ENCODE data around the gene PSG11. TPM values are rescaled to one million over a fixed set of nuclear protein-coding genes. Genes with fewer than 3 reads are reported as not detected.
"Not testable (repeated sequence)": the region's sequence is repeated elsewhere in the genome, so short reads cannot be mapped to it uniquely, and the experiment has no call there.

Gene PSG11
- total and polyA plus RNA-seq, 2 donors: 0.05 to 0.07 TPM

GRCh38 chr19:43031645-43032044 lies 5.4 kb upstream of the PSG11 start:
- 53% methylated on average over 2 of the region's 2 CpGs for WGBS
- not testable (repeated sequence) for H3K9me3 ChIP-seq (ENCODE audit: control insufficient read depth in 2 of 2, insufficient read depth in 1 of 2, low read length in 1 of 2); H3K27me3 ChIP-seq (ENCODE audit: control insufficient read depth in 2 of 2, insufficient read depth in 1 of 2, low read length in 1 of 2); H3K36me3 ChIP-seq (ENCODE audit: control insufficient read depth in 2 of 2, insufficient read depth in 2 of 2, low read length in 1 of 2); H3K4me1 ChIP-seq (ENCODE audit: control insufficient read depth in 2 of 2, insufficient read depth in 2 of 2, low read length in 2 of 2); DNase-seq (ENCODE audit: low read depth in 6 of 9, low spot score in 9 of 9); H3K4me3 ChIP-seq (ENCODE audit: low read length in 2 of 2); H3K27ac ChIP-seq (ENCODE audit: low read depth in 1 of 2, low read length in 1 of 2)

GRCh38 chr19:43028866-43029265 lies 2.6 kb upstream of the PSG11 start:
- Histone ChIP-seq H3K9me3 (ENCODE audit: control insufficient read depth in 2 of 2, insufficient read depth in 1 of 2, low read length in 1 of 2) (no peaks in the 10 kb centered on the region), H3K36me3 (ENCODE audit: control insufficient read depth in 2 of 2, insufficient read depth in 2 of 2, low read length in 1 of 2) (no peaks in the 10 kb centered on the region), H3K27ac (ENCODE audit: low read depth in 1 of 2, low read length in 1 of 2) (no peak overlapping the region), H3K4me1 (ENCODE audit: control insufficient read depth in 2 of 2, insufficient read depth in 2 of 2, low read length in 2 of 2) (no peaks in the 10 kb centered on the region), H3K27me3 (ENCODE audit: control insufficient read depth in 2 of 2, insufficient read depth in 1 of 2, low read length in 1 of 2) (no peaks in the 10 kb centered on the region), H3K4me3 (ENCODE audit: low read length in 2 of 2) (no peak overlapping the region)
- 85% methylated on average over 4 of the region's 4 CpGs for WGBS
- no peak for DNase-seq (ENCODE audit: low read depth in 6 of 9, low spot score in 9 of 9)

GRCh38 chr19:43027985-43028384 lies 1.7 kb upstream of the PSG11 start:
- H3K27me3 ChIP-seq (ENCODE audit: control insufficient read depth in 2 of 2, insufficient read depth in 1 of 2, low read length in 1 of 2); H3K4me3 ChIP-seq (ENCODE audit: low read length in 2 of 2); H3K9me3 ChIP-seq (ENCODE audit: control insufficient read depth in 2 of 2, insufficient read depth in 1 of 2, low read length in 1 of 2); H3K27ac ChIP-seq (ENCODE audit: low read depth in 1 of 2, low read length in 1 of 2); H3K36me3 ChIP-seq (ENCODE audit: control insufficient read depth in 2 of 2, insufficient read depth in 2 of 2, low read length in 1 of 2); H3K4me1 ChIP-seq (ENCODE audit: control insufficient read depth in 2 of 2, insufficient read depth in 2 of 2, low read length in 2 of 2); DNase-seq (ENCODE audit: low read depth in 6 of 9, low spot score in 9 of 9): not testable (repeated sequence)
- 64% methylated on average over 10 of the region's 10 CpGs for WGBS

GRCh38 chr19:43027061-43027460 lies 792 bp upstream of the PSG11 start:
- 80% methylated on average over 8 of the region's 8 CpGs for WGBS
- H3K27ac ChIP-seq (ENCODE audit: low read depth in 1 of 2, low read length in 1 of 2); H3K9me3 ChIP-seq (ENCODE audit: control insufficient read depth in 2 of 2, insufficient read depth in 1 of 2, low read length in 1 of 2); DNase-seq (ENCODE audit: low read depth in 6 of 9, low spot score in 9 of 9); H3K36me3 ChIP-seq (ENCODE audit: control insufficient read depth in 2 of 2, insufficient read depth in 2 of 2, low read length in 1 of 2); H3K4me1 ChIP-seq (ENCODE audit: control insufficient read depth in 2 of 2, insufficient read depth in 2 of 2, low read length in 2 of 2); H3K4me3 ChIP-seq (ENCODE audit: low read length in 2 of 2); H3K27me3 ChIP-seq (ENCODE audit: control insufficient read depth in 2 of 2, insufficient read depth in 1 of 2, low read length in 1 of 2): not testable (repeated sequence)

GRCh38 chr19:43022098-43022497 lies 4.2 kb downstream of the PSG11 start:
- H3K36me3 ChIP-seq (ENCODE audit: control insufficient read depth in 2 of 2, insufficient read depth in 2 of 2, low read length in 1 of 2); H3K27me3 ChIP-seq (ENCODE audit: control insufficient read depth in 2 of 2, insufficient read depth in 1 of 2, low read length in 1 of 2); H3K4me3 ChIP-seq (ENCODE audit: low read length in 2 of 2); H3K9me3 ChIP-seq (ENCODE audit: control insufficient read depth in 2 of 2, insufficient read depth in 1 of 2, low read length in 1 of 2); DNase-seq (ENCODE audit: low read depth in 6 of 9, low spot score in 9 of 9); H3K27ac ChIP-seq (ENCODE audit: low read depth in 1 of 2, low read length in 1 of 2); H3K4me1 ChIP-seq (ENCODE audit: control insufficient read depth in 2 of 2, insufficient read depth in 2 of 2, low read length in 2 of 2): not testable (repeated sequence)
- WGBS: 73% methylated on average over 4 of the region's 4 CpGs

GRCh38 chr19:43021629-43022028 lies 4.6 kb downstream of the PSG11 start:
- H3K4me1 ChIP-seq (ENCODE audit: control insufficient read depth in 2 of 2, insufficient read depth in 2 of 2, low read length in 2 of 2); H3K27me3 ChIP-seq (ENCODE audit: control insufficient read depth in 2 of 2, insufficient read depth in 1 of 2, low read length in 1 of 2); H3K9me3 ChIP-seq (ENCODE audit: control insufficient read depth in 2 of 2, insufficient read depth in 1 of 2, low read length in 1 of 2); DNase-seq (ENCODE audit: low read depth in 6 of 9, low spot score in 9 of 9); H3K36me3 ChIP-seq (ENCODE audit: control insufficient read depth in 2 of 2, insufficient read depth in 2 of 2, low read length in 1 of 2); H3K27ac ChIP-seq (ENCODE audit: low read depth in 1 of 2, low read length in 1 of 2); H3K4me3 ChIP-seq (ENCODE audit: low read length in 2 of 2): not testable (repeated sequence)
- WGBS: 90% methylated on average over 4 of the region's 4 CpGs

GRCh38 chr19:43019588-43019987 lies 6.7 kb downstream of the PSG11 start:
- not testable (repeated sequence) for H3K9me3 ChIP-seq (ENCODE audit: control insufficient read depth in 2 of 2, insufficient read depth in 1 of 2, low read length in 1 of 2); H3K4me1 ChIP-seq (ENCODE audit: control insufficient read depth in 2 of 2, insufficient read depth in 2 of 2, low read length in 2 of 2); DNase-seq (ENCODE audit: low read depth in 6 of 9, low spot score in 9 of 9); H3K27me3 ChIP-seq (ENCODE audit: control insufficient read depth in 2 of 2, insufficient read depth in 1 of 2, low read length in 1 of 2); H3K27ac ChIP-seq (ENCODE audit: low read depth in 1 of 2, low read length in 1 of 2); H3K4me3 ChIP-seq (ENCODE audit: low read length in 2 of 2); H3K36me3 ChIP-seq (ENCODE audit: control insufficient read depth in 2 of 2, insufficient read depth in 2 of 2, low read length in 1 of 2)

GRCh38 chr19:43005841-43006240 lies 20.4 kb downstream of the PSG11 start:
- H3K9me3 ChIP-seq (ENCODE audit: control insufficient read depth in 2 of 2, insufficient read depth in 1 of 2, low read length in 1 of 2); H3K27ac ChIP-seq (ENCODE audit: low read depth in 1 of 2, low read length in 1 of 2); H3K36me3 ChIP-seq (ENCODE audit: control insufficient read depth in 2 of 2, insufficient read depth in 2 of 2, low read length in 1 of 2); H3K4me3 ChIP-seq (ENCODE audit: low read length in 2 of 2); H3K4me1 ChIP-seq (ENCODE audit: control insufficient read depth in 2 of 2, insufficient read depth in 2 of 2, low read length in 2 of 2); DNase-seq (ENCODE audit: low read depth in 6 of 9, low spot score in 9 of 9); H3K27me3 ChIP-seq (ENCODE audit: control insufficient read depth in 2 of 2, insufficient read depth in 1 of 2, low read length in 1 of 2): not testable (repeated sequence)
- WGBS: 72% methylated on average over 4 of the region's 4 CpGs

GRCh38 chr19:43004846-43005245 lies 21.4 kb downstream of the PSG11 start:
- H3K9me3 ChIP-seq (ENCODE audit: control insufficient read depth in 2 of 2, insufficient read depth in 1 of 2, low read length in 1 of 2); H3K36me3 ChIP-seq (ENCODE audit: control insufficient read depth in 2 of 2, insufficient read depth in 2 of 2, low read length in 1 of 2); DNase-seq (ENCODE audit: low read depth in 6 of 9, low spot score in 9 of 9); H3K27me3 ChIP-seq (ENCODE audit: control insufficient read depth in 2 of 2, insufficient read depth in 1 of 2, low read length in 1 of 2); H3K4me1 ChIP-seq (ENCODE audit: control insufficient read depth in 2 of 2, insufficient read depth in 2 of 2, low read length in 2 of 2); H3K4me3 ChIP-seq (ENCODE audit: low read length in 2 of 2); H3K27ac ChIP-seq (ENCODE audit: low read depth in 1 of 2, low read length in 1 of 2): not testable (repeated sequence)
- WGBS: 77% methylated on average over 4 of the region's 4 CpGs

GRCh38 chr19:43003634-43004033 lies 22.6 kb downstream of the PSG11 start:
- H3K27me3 ChIP-seq (ENCODE audit: control insufficient read depth in 2 of 2, insufficient read depth in 1 of 2, low read length in 1 of 2); DNase-seq (ENCODE audit: low read depth in 6 of 9, low spot score in 9 of 9); H3K4me1 ChIP-seq (ENCODE audit: control insufficient read depth in 2 of 2, insufficient read depth in 2 of 2, low read length in 2 of 2); H3K36me3 ChIP-seq (ENCODE audit: control insufficient read depth in 2 of 2, insufficient read depth in 2 of 2, low read length in 1 of 2); H3K27ac ChIP-seq (ENCODE audit: low read depth in 1 of 2, low read length in 1 of 2); H3K9me3 ChIP-seq (ENCODE audit: control insufficient read depth in 2 of 2, insufficient read depth in 1 of 2, low read length in 1 of 2); H3K4me3 ChIP-seq (ENCODE audit: low read length in 2 of 2): not testable (repeated sequence)
- WGBS: 79% methylated on average over 1 of the region's 1 CpG

Data from thymus (tissue), 11 donors.